HepG2 (cell line): ENCODE results near the gene GPR33. TPM values are rescaled to one million over a fixed set of nuclear protein-coding genes. Genes with fewer than 3 reads are reported as not detected.
A peak's percentile ranks its signal among the peaks of the same experiment; 100 is the strongest.

ENCODE experiments used
- AKAP8 ChIP-seq: sonication (generic); formaldehyde crosslinking; IDR thresholded peaks from 2 replicates; pipeline ENCODE4 v1.5.1; 2020; ENCODE audit warnings: mild to moderate bottlenecking, missing genetic modification reagents
- ARHGAP35 ChIP-seq: sonication (generic); formaldehyde crosslinking; IDR thresholded peaks from 2 replicates; pipeline ENCODE4 v1.9.0; 2022; ENCODE audit warnings: mild to moderate bottlenecking, inconsistent platforms, moderate library complexity, missing genetic modification reagents, borderline replicate concordance
- ATF3 ChIP-seq: sonication (generic); formaldehyde crosslinking; IDR thresholded peaks from 2 replicates; pipeline ENCODE4 v1.4.0; 2020; ENCODE audit warnings: missing genetic modification reagents
- ATF6 ChIP-seq: sonication (generic); formaldehyde crosslinking; conservative IDR thresholded peaks from 2 replicates; pipeline ENCODE4 v1.4.0; 2020; ENCODE audit warnings: missing genetic modification reagents
- ATRX ChIP-seq: sonication (generic); formaldehyde crosslinking; IDR thresholded peaks from 2 replicates; pipeline ENCODE4 v1.4.0; 2020; ENCODE audit warnings: missing genetic modification reagents, borderline replicate concordance
- CBFB ChIP-seq: sonication (generic); formaldehyde crosslinking; IDR thresholded peaks from 2 replicates; pipeline ENCODE4 v1.4.0; 2020; ENCODE audit warnings: missing genetic modification reagents
- CHD4 ChIP-seq: fragments of 200-600 bp; sonication (generic); IDR thresholded peaks from 2 replicates; pipeline ENCODE4 v1.7.0; 2017; ENCODE audit warnings: mild to moderate bottlenecking, low read length, borderline replicate concordance
- FOXJ3 ChIP-seq: sonication (generic); formaldehyde crosslinking; IDR thresholded peaks from 2 replicates; pipeline ENCODE4 v1.4.0; 2020; ENCODE audit warnings: missing genetic modification reagents, mild to moderate bottlenecking, borderline replicate concordance
- GZF1 ChIP-seq: sonication (generic); formaldehyde crosslinking; IDR thresholded peaks from 2 replicates; pipeline ENCODE4 v1.5.1; 2020; ENCODE audit warnings: mild to moderate bottlenecking, missing genetic modification reagents
- HNF4A ChIP-seq: sonication (generic); formaldehyde crosslinking; IDR thresholded peaks from 2 replicates; pipeline ENCODE4 v1.4.0; 2020; ENCODE audit warnings: missing genetic modification reagents
- IKZF1 ChIP-seq: fragments of 450-650 bp; IDR thresholded peaks from 2 replicates; pipeline ENCODE4 v1.7.1; 2016
- IRF2 ChIP-seq: IDR thresholded peaks from 2 replicates; pipeline ENCODE4 v1.6.1; 2018; ENCODE audit warnings: missing genetic modification reagents, missing compliant biosample characterization
- IRX3 ChIP-seq: sonication (generic); formaldehyde crosslinking; IDR thresholded peaks from 2 replicates; pipeline ENCODE4 v1.8.1; 2023; ENCODE audit warnings: mild to moderate bottlenecking, low read depth, missing genetic modification reagents, borderline replicate concordance
- MIER2 ChIP-seq: IDR thresholded peaks from 2 replicates; pipeline ENCODE4 v1.6.1; 2016; ENCODE audit warnings: missing biosample characterization, missing genetic modification reagents
- MTF2 ChIP-seq: sonication (generic); formaldehyde crosslinking; IDR thresholded peaks from 2 replicates; pipeline ENCODE4 v1.5.0; 2020; ENCODE audit warnings: missing genetic modification reagents, borderline replicate concordance
- PHF20 ChIP-seq: sonication (generic); formaldehyde crosslinking; IDR thresholded peaks from 2 replicates; pipeline ENCODE4 v1.5.0; 2020; ENCODE audit warnings: mild to moderate bottlenecking, missing genetic modification reagents
- PHF8 ChIP-seq: sonication (generic); formaldehyde crosslinking; IDR thresholded peaks from 2 replicates; pipeline ENCODE4 v1.5.0; 2020; ENCODE audit warnings: missing genetic modification reagents
- SKI ChIP-seq: fragments of 450-650 bp; IDR thresholded peaks from one replicate; pipeline ENCODE4 v1.6.1; 2018; ENCODE audit warnings: mild to moderate bottlenecking; ENCODE audit not compliant: partially characterized antibody
- SNAI1 ChIP-seq: sonication (generic); formaldehyde crosslinking; IDR thresholded peaks from 2 replicates; pipeline ENCODE4 v1.5.0; 2020; ENCODE audit warnings: mild to moderate bottlenecking, missing genetic modification reagents, borderline replicate concordance
- SYNCRIP ChIP-seq: fragments of 200-400 bp; formaldehyde crosslinking; IDR thresholded peaks from 2 replicates; pipeline ENCODE4 v1.6.1; 2018; ENCODE audit warnings: mild to moderate bottlenecking, low read depth, low read length; ENCODE audit not compliant: insufficient read depth
- TAF1 ChIP-seq: sonication (generic); formaldehyde crosslinking; IDR thresholded peaks from 2 replicates; pipeline ENCODE4 v1.4.0; 2020; ENCODE audit warnings: missing genetic modification reagents
- TCF7L2 ChIP-seq: IDR thresholded peaks from 2 replicates; pipeline ENCODE4 v1.6.1; 2011; ENCODE audit warnings: mild to moderate bottlenecking, low read depth, low read length, moderate library complexity
- ZBTB14 ChIP-seq: sonication (generic); formaldehyde crosslinking; IDR thresholded peaks from 2 replicates; pipeline ENCODE4 v1.4.0; 2020; ENCODE audit warnings: missing genetic modification reagents
- ZFP91 ChIP-seq: sonication (generic); formaldehyde crosslinking; IDR thresholded peaks from 2 replicates; pipeline ENCODE4 v1.9.0; 2022; ENCODE audit warnings: missing genetic modification reagents, mild to moderate bottlenecking, borderline replicate concordance
- ZNF12 ChIP-seq: sonication (generic); formaldehyde crosslinking; IDR thresholded peaks from 2 replicates; pipeline ENCODE4 v1.5.0; 2020; ENCODE audit warnings: missing genetic modification reagents
- ZNF382 ChIP-seq: sonication (generic); formaldehyde crosslinking; IDR thresholded peaks from 2 replicates; pipeline ENCODE4 v1.5.0; 2020; ENCODE audit warnings: missing genetic modification reagents, mild to moderate bottlenecking, borderline replicate concordance
- ZNF431 ChIP-seq: sonication (generic); formaldehyde crosslinking; IDR thresholded peaks from 2 replicates; pipeline ENCODE4 v1.9.0; 2022; ENCODE audit warnings: missing genetic modification reagents, low read depth, mild to moderate bottlenecking, borderline replicate concordance
- ZNF614 ChIP-seq: IDR thresholded peaks from 2 replicates; pipeline ENCODE4 v1.6.1; 2018; ENCODE audit warnings: missing biosample characterization, missing genetic modification reagents, inconsistent platforms, borderline replicate concordance
- ZNF629 ChIP-seq: sonication (generic); formaldehyde crosslinking; conservative IDR thresholded peaks from 2 replicates; pipeline ENCODE4 v1.5.0; 2020; ENCODE audit warnings: missing genetic modification reagents
- polyA plus RNA-seq, 8 experiments: library from polyadenylated mRNA; depleted of rRNA in 3 of 8; stranded (reverse) in 7 of 8; unstranded in 1 of 8; fragments of >200 nt; fragmentation: Illumina TruSeq in 4 of 8; extraction: Trizol in 4 of 8; gene quantifications; 2 replicates each; pipeline versions ENCODE4 v1.2.1 to v1.2.3, GENCODE V29; 2011 to 2016; ENCODE audit warnings: low read depth in 4 of 8, missing spikeins in 1 of 8, mixed read lengths in 1 of 8; ENCODE audit not compliant: insufficient read depth in 1 of 8
- total RNA-seq, 5 experiments: library from RNA; depleted of rRNA; stranded (reverse); fragments of >200 nt; fragmentation: Illumina TruSeq; extraction: Trizol; gene quantifications; 2 replicates each; pipeline ENCODE4 v1.2.3, GENCODE V29; 2016; ENCODE audit warnings: low read depth in 1 of 5

GPR33 gene
- total and polyA plus RNA-seq, 2 of the 13 experiments (the other 11 are each of a cell fraction or from before 2014, with no cell fraction given): not detected

- TF ChIP-seq ZBTB14 (no peak), PHF8 (CRISPR knock-in tag) (no peak), GZF1 (CRISPR knock-in tag) (no peak), ATF6 (CRISPR knock-in tag) (no peak; the same call in 1 of the 2 replicates), IKZF1 (no peak), FOXJ3 (CRISPR knock-in tag) (peak; percentile 82; the same call in 1 of the 2 replicates), ZNF629 (CRISPR knock-in tag) (no peak), AKAP8 (CRISPR knock-in tag) (no peak), HNF4A (CRISPR knock-in tag) (peak; percentile 81), ATRX (no peak), ARHGAP35 (CRISPR knock-in tag) (no peak), ZNF12 (CRISPR knock-in tag) (peak; percentile 79), SKI (no peak), SNAI1 (CRISPR knock-in tag) (no peak), IRF2 (CRISPR knock-in tag) (peak; percentile 52), ZFP91 (CRISPR knock-in tag) (no peak), ZNF382 (CRISPR knock-in tag) (no peak), TCF7L2 (no peak), CBFB (CRISPR knock-in tag) (no peak), PHF20 (CRISPR knock-in tag) (no peak), ATF3 (CRISPR knock-in tag) (no peak), SYNCRIP (no peak), TAF1 (CRISPR knock-in tag) (no peak), IRX3 (CRISPR knock-in tag) (no peak), ZNF431 (CRISPR knock-in tag) (no peak), MTF2 (CRISPR knock-in tag) (no peak), CHD4 (no peak), MIER2 (CRISPR knock-in tag) (peak; percentile 43; the same call in 1 of the 2 replicates), ZNF614 (CRISPR knock-in tag) (peak; percentile 64; the same call in 1 of the 2 replicates)
Measured at GRCh38 chr14:31529053-31529452, 41.2 kb upstream of the GPR33 start (continued).
